ENCODE data around the gene TIRAP.
A peak's percentile ranks its signal among the peaks of the same experiment; 100 is the strongest.

The TIRAP gene

GRCh38 chr11:126328938-126329643 lies 46.2 kb downstream of the TIRAP start:
- TF ChIP-seq CTCF (IDR thresholded peaks at IDR 0.05; ENCODE audit: low read depth, low read length, missing control alignments), result no peak
- H3K4me3 ChIP-seq (replicated peaks; ENCODE audit: low read depth, low read length), result no peak overlapping the region
- DNase-seq (ENCODE audit: extremely low read depth, low read depth), result no peak

GRCh38 chr11:126329644-126330211 lies 46.8 kb downstream of the TIRAP start:
- no peak overlapping the region for H3K4me3 ChIP-seq (replicated peaks; ENCODE audit: low read depth, low read length)
- no peak for DNase-seq (ENCODE audit: extremely low read depth, low read depth)
- no peak for TF ChIP-seq CTCF (IDR thresholded peaks at IDR 0.05; ENCODE audit: low read depth, low read length, missing control alignments)

- no peak for TF ChIP-seq CTCF (IDR thresholded peaks at IDR 0.05; ENCODE audit: low read depth, low read length, missing control alignments)
- no peak for DNase-seq (ENCODE audit: extremely low read depth, low read depth)
- no peak overlapping the region for H3K4me3 ChIP-seq (replicated peaks; ENCODE audit: low read depth, low read length)
Observed at GRCh38 chr11:126331286-126331685, 48.4 kb downstream of the TIRAP start.

- TF ChIP-seq CTCF (IDR thresholded peaks at IDR 0.05; ENCODE audit: low read depth, low read length, missing control alignments), result no peak
- DNase-seq (ENCODE audit: extremely low read depth, low read depth), result peak; percentile 47
- H3K4me3 ChIP-seq (replicated peaks; ENCODE audit: low read depth, low read length), result no peak overlapping the region
Observed at GRCh38 chr11:126332221-126332711, 49.4 kb downstream of the TIRAP start.

- no peak for DNase-seq (ENCODE audit: extremely low read depth, low read depth)
- TF ChIP-seq CTCF (IDR thresholded peaks at IDR 0.05; ENCODE audit: low read depth, low read length, missing control alignments), result no peak
- no peak overlapping the region for H3K4me3 ChIP-seq (replicated peaks; ENCODE audit: low read depth, low read length)
Observed at GRCh38 chr11:126333142-126333541, 50.2 kb downstream of the TIRAP start.

GRCh38 chr11:126334659-126335462 lies 52.0 kb downstream of the TIRAP start:
- TF ChIP-seq CTCF (IDR thresholded peaks at IDR 0.05; ENCODE audit: low read depth, low read length, missing control alignments), result no peak
- no peak overlapping the region for H3K4me3 ChIP-seq (replicated peaks; ENCODE audit: low read depth, low read length)
- DNase-seq (ENCODE audit: extremely low read depth, low read depth), result no peak

All from HFF-Myc (cell line).